ENCODE results near the gene PCCA.
"Not testable (repeated sequence)": the region's sequence is repeated elsewhere in the genome, so short reads cannot be mapped to it uniquely, and the experiment has no call there.

Gene PCCA

DNA sequence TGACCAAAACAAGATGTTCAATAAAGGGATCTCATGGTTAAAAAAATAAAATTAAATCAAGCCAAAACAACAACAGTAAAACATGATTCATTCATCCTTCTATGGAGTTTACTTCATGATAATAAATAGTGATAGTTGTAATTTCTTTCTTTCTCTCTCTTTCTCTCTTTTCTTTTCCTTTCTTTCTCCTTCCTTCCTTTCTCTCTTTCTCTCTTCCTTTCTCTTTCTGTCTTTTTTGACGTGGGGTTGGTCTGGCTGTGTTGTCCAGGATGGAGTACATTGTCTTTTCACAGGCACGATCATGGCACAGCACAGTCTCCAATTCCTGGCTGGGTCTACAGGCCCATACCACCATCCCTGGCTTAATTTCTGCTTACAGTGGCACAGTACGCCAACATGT is 29.1 kb upstream of the PCCA start:
- in situ Hi-C loops (cut with MboI; ENCODE audit: low pct_unique_long_range_greater_than_20kb, low sequenced_read_pairs, unreplicated experiment), result no loop called here
- DNase-seq (ENCODE audit: low spot score), result no peak
- TF ChIP-seq, protein P1, sequence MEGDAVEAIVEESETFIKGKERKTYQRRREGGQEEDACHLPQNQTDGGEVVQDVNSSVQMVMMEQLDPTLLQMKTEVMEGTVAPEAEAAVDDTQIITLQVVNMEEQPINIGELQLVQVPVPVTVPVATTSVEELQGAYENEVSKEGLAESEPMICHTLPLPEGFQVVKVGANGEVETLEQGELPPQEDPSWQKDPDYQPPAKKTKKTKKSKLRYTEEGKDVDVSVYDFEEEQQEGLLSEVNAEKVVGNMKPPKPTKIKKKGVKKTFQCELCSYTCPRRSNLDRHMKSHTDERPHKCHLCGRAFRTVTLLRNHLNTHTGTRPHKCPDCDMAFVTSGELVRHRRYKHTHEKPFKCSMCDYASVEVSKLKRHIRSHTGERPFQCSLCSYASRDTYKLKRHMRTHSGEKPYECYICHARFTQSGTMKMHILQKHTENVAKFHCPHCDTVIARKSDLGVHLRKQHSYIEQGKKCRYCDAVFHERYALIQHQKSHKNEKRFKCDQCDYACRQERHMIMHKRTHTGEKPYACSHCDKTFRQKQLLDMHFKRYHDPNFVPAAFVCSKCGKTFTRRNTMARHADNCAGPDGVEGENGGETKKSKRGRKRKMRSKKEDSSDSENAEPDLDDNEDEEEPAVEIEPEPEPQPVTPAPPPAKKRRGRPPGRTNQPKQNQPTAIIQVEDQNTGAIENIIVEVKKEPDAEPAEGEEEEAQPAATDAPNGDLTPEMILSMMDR (IDR thresholded peaks at IDR 0.05; ENCODE audit: extremely low read depth, insufficient read depth, missing control alignments), result no peak

DNA sequence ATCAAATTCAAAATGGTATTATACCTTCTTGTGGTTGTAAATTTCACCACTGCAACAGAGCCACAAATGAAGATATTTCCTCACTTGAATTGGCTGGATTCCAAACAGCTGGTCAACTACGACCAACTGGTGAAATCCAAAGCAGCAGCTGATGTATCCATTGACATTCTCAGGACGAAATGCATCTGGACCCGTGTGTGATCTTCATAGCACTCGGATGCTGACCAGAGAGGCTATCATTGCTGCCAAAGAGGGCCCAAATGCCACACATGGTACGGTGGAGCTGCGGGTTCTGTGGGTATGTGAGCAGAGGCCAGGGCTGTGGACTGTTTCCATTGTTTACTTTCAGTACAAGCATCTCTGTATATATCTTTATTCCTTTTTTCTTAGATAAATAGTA is 25.6 kb upstream of the PCCA start:
- in situ Hi-C loops (cut with MboI; ENCODE audit: low pct_unique_long_range_greater_than_20kb, low sequenced_read_pairs, unreplicated experiment), result no loop called here
- no peak for DNase-seq (ENCODE audit: low spot score)

DNA sequence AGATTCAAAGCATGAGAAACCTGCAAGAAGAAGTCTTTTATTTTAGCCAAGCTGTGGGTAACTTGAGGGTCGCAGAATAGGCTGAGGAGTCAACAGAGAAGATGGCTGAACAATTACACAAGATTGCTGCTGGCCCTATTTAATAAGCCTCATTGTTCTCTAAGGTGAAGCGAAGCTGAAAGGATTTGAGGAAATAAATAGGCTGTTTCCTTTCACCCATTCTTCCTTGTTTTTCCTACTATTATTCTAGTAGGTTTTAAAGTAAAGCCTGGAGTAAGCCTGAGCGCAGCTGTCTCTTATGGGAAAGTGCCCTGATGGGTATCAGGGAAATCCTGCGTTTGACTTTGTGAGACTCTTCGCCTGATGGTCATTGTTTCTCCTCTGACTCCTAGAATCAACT is 25.0 kb upstream of the PCCA start:
- in situ Hi-C loops (cut with MboI; ENCODE audit: low pct_unique_long_range_greater_than_20kb, low sequenced_read_pairs, unreplicated experiment), result no loop called here
- no peak for DNase-seq (ENCODE audit: low spot score)
- TF ChIP-seq, protein P1 (IDR thresholded peaks at IDR 0.05; ENCODE audit: extremely low read depth, insufficient read depth, missing control alignments), result no peak

More for the DNA sequence above, 25.6 kb upstream of the PCCA start:
- TF ChIP-seq, protein P1 (IDR thresholded peaks at IDR 0.05; ENCODE audit: extremely low read depth, insufficient read depth, missing control alignments), result no peak

DNA sequence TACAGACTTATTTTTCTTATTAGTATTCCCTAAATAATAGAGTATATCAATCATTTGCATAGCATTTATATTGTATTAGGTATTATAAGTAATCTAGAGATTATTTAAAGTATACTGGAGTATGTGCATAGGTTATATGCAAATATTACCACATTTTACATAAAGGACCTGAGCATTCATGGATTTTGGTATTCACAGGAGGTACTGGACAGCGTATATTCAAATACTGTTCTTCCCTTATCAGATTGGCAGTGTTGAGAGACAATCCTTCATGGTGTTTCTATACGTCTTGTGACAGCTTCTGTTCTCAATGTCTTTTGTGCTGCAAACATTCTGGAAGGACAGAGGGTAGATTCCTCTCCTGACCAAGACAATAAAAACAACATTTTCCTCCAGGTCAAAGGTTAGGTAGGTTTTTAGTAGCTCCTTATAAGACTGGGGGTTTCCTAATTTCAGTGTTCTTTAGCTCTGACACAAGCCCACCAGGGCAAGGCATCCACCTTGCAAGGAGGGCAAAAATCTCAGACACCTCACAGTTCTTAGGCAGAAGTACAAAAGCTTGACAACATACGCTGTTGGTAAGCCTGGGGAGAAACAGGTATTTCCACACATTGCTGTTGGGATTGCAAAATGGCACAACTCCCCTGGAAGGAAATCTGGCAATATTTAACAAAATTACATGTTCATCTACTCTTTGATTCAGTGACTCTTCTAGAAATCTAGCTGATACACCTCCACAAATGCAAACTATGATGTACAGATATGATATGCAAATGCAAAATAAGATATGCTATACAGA is 20.6 kb upstream of the PCCA start:
- DNase-seq (ENCODE audit: low spot score), result no peak
- in situ Hi-C loops (cut with MboI; ENCODE audit: low pct_unique_long_range_greater_than_20kb, low sequenced_read_pairs, unreplicated experiment), result no loop called here
- TF ChIP-seq, protein P1 (IDR thresholded peaks at IDR 0.05; ENCODE audit: extremely low read depth, insufficient read depth, missing control alignments), result no peak

DNA sequence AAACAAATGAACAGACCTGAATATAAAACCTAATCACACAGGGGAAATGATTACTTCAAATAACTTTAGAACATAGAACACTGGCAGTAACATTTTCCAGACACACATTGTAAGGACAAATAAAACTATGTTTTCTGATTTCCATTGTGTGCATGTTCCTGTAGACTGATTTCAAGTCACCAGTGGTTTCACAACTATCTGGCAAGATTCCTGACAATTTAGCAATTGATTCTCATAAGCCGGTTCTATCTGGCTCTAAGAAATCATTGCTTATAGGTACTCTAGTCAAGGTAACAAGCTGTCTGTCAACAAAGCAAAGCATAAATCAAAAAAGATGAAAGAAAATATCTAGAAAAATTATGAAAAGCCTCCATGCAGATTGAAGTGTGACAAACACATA is 19.6 kb upstream of the PCCA start:
- TF ChIP-seq, protein P1 (IDR thresholded peaks at IDR 0.05; ENCODE audit: extremely low read depth, insufficient read depth, missing control alignments), result no peak
- in situ Hi-C loops (cut with MboI; ENCODE audit: low pct_unique_long_range_greater_than_20kb, low sequenced_read_pairs, unreplicated experiment), result no loop called here
- no peak for DNase-seq (ENCODE audit: low spot score)

DNA sequence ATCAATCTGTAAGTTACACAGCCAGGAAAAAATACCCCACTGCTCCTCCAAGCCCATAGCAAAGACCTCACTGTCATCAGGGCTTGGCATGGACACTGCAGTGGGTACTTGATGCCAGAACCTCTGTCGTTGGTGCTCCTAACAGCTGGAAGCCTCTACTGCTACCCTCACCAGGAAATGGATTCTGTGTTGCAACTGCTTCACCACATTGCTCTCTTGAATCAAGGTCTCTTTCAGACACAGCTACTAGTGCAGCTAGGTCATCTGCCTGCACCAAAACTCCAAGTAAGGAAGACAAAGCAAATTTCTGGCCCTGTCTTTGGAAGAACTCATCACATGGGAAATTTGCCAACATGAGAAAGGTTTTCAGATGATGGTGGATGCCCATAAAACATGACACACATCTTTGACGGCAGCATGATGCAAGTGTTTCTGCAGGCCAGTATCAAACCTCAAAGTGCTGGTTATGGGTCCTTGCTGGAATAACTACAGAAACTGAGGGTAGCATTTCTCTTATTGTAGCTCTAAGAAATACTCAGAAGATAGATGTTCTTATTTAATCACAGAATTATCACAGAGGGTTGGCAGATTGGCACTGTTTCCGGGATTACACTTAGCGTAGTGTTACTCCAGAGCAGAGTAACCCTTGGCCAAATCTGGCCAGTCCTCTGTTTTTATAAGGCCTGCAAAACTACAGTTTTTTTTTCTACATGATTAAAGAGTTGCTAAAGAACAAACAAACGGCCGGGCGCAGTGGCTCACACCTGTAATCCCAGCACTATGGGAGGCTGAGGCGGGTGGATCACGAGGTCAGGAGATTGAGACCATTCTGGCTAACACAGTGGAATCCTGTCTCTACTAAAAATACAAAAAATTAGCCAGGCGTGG is 12.9 kb upstream of the PCCA start:
- DNase-seq (ENCODE audit: low spot score), result no peak
- TF ChIP-seq, protein P1 (IDR thresholded peaks at IDR 0.05; ENCODE audit: extremely low read depth, insufficient read depth, missing control alignments), result no peak
- in situ Hi-C loops (cut with MboI; ENCODE audit: low pct_unique_long_range_greater_than_20kb, low sequenced_read_pairs, unreplicated experiment), result no loop called here

DNA sequence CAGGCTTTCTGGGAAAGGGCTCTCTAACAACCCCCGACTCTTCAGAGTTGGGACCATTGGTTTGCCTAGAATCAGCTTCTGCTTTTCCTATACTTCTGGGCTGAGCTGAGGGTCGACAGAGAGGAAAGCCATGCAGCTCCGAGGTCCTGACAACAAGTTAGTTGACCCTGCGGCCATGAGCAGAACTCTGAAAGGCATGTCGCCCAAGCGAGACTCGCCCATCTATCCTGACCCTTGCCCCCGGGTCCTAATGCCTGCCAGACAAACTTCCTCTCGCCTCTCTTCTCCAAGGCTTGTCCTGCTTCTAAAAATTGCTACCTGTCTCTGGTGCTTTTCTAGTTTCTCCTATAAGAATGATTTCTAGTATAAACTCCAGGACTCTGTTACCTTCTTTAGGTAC is 9.9 kb upstream of the PCCA start:
- in situ Hi-C loops (cut with MboI; ENCODE audit: low pct_unique_long_range_greater_than_20kb, low sequenced_read_pairs, unreplicated experiment); DNase-seq (ENCODE audit: low spot score): not testable (repeated sequence)

DNA sequence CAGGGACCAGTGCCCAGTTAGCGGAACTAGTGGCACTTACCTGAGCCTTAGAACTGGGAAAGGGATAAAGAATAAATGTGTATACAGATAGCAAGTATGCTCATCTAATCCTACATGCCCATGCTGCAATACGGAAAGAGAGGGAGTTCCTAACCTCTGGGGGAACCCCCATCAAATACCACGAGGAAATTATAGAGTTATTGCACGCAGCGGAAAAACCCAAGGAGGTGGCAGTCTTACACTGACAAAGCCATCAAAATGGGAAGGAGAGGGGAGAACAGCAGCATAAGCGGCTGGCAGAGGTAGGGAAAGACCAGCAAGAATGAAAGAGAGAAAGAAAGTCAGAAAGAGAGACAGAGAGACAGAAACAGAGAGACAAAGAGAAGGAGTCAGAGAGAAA is 5.5 kb upstream of the PCCA start:
- in situ Hi-C loops (cut with MboI; ENCODE audit: low pct_unique_long_range_greater_than_20kb, low sequenced_read_pairs, unreplicated experiment); DNase-seq (ENCODE audit: low spot score): not testable (repeated sequence)
